Measurements from ENCODE around the gene SLC35D2.

GRCh38 chr9:96429732-96430131 is 46.2 kb upstream of the SLC35D2 start:
- TF ChIP-seq CTCF (IDR thresholded peaks at IDR 0.05) (no peak), POLR2A (IDR thresholded peaks at IDR 0.05) (no peak), EP300 (IDR thresholded peaks at IDR 0.05) (no peak)
